Stomach (tissue), 9 donors: ENCODE measurements around the gene JAK2. TPM values are rescaled to one million over a fixed set of nuclear protein-coding genes. Genes with fewer than 3 reads are reported as not detected.

ENCODE experiments used
- DNase-seq, 2 donors: peaks; one replicate each; pipeline versions ENCODE4 v3.0.0 to v3.0.0-alpha.2; 2013 to 2019
- H3K27ac ChIP-seq, 5 donors: fragments of 200-600 bp in 4 of 5; sonication (generic) in 4 of 5; one replicate each; pipeline ENCODE4 v1.5.1; 2013 to 2019; ENCODE audit warnings: mild to moderate bottlenecking in 1 of 5, moderate library complexity in 1 of 5
- H3K27me3 ChIP-seq, 3 donors: fragments of 200-600 bp; sonication (generic); one replicate each; pipeline ENCODE4 v1.5.1; 2017 to 2019; ENCODE audit warnings: mixed run types in 1 of 3
- H3K36me3 ChIP-seq, 4 donors: fragments of 200-600 bp; sonication (generic); 1 replicate in 3 of 4; 2 replicates in 1 of 4; pipeline ENCODE4 v1.5.1; 2016 to 2019
- H3K4me1 ChIP-seq, 4 donors: fragments of 200-600 bp; sonication (generic); one replicate each; pipeline ENCODE4 v1.5.1; 2016 to 2019
- H3K4me3 ChIP-seq, 4 donors: fragments of 200-600 bp; sonication (generic) in 3 of 4; one replicate each; pipeline ENCODE4 v1.5.1; 2016 to 2019; ENCODE audit warnings: mild to moderate bottlenecking in 1 of 4
- H3K9me3 ChIP-seq, 4 donors: fragments of 200-600 bp; sonication (generic); one replicate each; pipeline ENCODE4 v1.5.1; 2016 to 2019
- CTCF ChIP-seq, 7 experiments: fragments of 450-650 bp in 4 of 7; fragments of 200-600 bp in 3 of 7; sonication (generic) in 3 of 7; IDR thresholded peaks; one replicate each; pipeline ENCODE4 v1.5.1; 2016 to 2019; ENCODE audit warnings: antibody characterized with exemption in 7 of 7, control low read depth in 2 of 7, mild to moderate bottlenecking in 1 of 7
- EP300 ChIP-seq: sonication (generic); formaldehyde crosslinking; IDR thresholded peaks from one replicate; pipeline ENCODE4 v1.6.1; 2017; ENCODE audit warnings: antibody characterized with exemption
- POLR2A ChIP-seq, 4 donors: fragments of 450-650 bp; IDR thresholded peaks; one replicate each; pipeline ENCODE4 v1.6.1; 2016; ENCODE audit warnings: antibody characterized with exemption in 4 of 4, control low read depth in 2 of 4, mild to moderate bottlenecking in 1 of 4, moderate library complexity in 1 of 4
- POLR2AphosphoS5 ChIP-seq, 3 donors: sonication (generic); formaldehyde crosslinking; IDR thresholded peaks; one replicate each; pipeline ENCODE4 v1.6.1; 2016; ENCODE audit warnings: antibody characterized with exemption in 3 of 3
- WGBS, 5 donors: extraction: QIAGEN DNeasy Blood & Tissue Kit in 3 of 5; methylation state at CpG; one replicate each; pipeline versions ENCODE4 v1.1.5 to v1.1.7; 2013 to 2018; 5-methylcytosine and 5-hydroxymethylcytosine counted together
- intact Hi-C: fragments of 100-400 bp; cut with DNase I; formaldehyde crosslinking; loops from one replicate; pipeline ENCODE4 v1.15.1; 2023; ENCODE audit warnings: low total_unique reads
- polyA plus RNA-seq, 3 donors: library from polyadenylated mRNA; stranded (reverse); fragments of 200-250 nt; gene quantifications; one replicate each; pipeline ENCODE4 v1.2.3, GENCODE V29; 2013
- total RNA-seq, 5 donors: library from RNA; depleted of rRNA; stranded (reverse); fragments of >200 nt; gene quantifications; one replicate each; pipeline versions ENCODE4 v1.1.0 to v1.2.3, GENCODE V29; 2014 to 2016
- donor health status: healthy with polysubstance abuse.
- donor health status: Bipolar disorder and iron deficiency.
- donor health status: healthy.

Gene JAK2
- total and polyA plus RNA-seq, 8 donors = 3.9 to 58.6 (median 26.0) TPM

GRCh38 chr9:4946937-4947336 lies 38.1 kb upstream of the JAK2 start:
- TF ChIP-seq EP300 (no peak), POLR2A (IDR thresholded peaks at IDR 0.05) (no peak), CTCF (IDR thresholded peaks at IDR 0.05) (no peak), POLR2AphosphoS5 (IDR thresholded peaks at IDR 0.05) (no peak)
- 85 to 96% (median 88%) methylated on average over 1 of the region's 1 CpG for WGBS, 5 donors
- H3K4me1 ChIP-seq = peaks cover 4 to 14% (median 8%) of the 10 kb centered on the region in 4 donors
- no peak for DNase-seq
- no peaks in the 10 kb centered on the region for H3K9me3 ChIP-seq
- no peak overlapping the region for H3K4me3 ChIP-seq
- no peaks in the 10 kb centered on the region for H3K36me3 ChIP-seq
- intact Hi-C loops = no loop called here
- H3K27ac ChIP-seq = no peak overlapping the region
- no peaks in the 10 kb centered on the region for H3K27me3 ChIP-seq

- WGBS, 5 donors = 87 to 93% (median 93%) methylated on average over 2 of the region's 2 CpGs
- Histone ChIP-seq H3K4me3 (no peak overlapping the region), H3K27ac (no peak overlapping the region), H3K27me3 (no peaks in the 10 kb centered on the region), H3K9me3 (peaks cover 0 to 8% (median 0%) of the 10 kb centered on the region in 4 donors), H3K36me3 (no peaks in the 10 kb centered on the region), H3K4me1 (no peaks in the 10 kb centered on the region)
- intact Hi-C loops = no loop called here
- DNase-seq = no peak
- TF ChIP-seq POLR2AphosphoS5 (IDR thresholded peaks at IDR 0.05) (no peak), POLR2A (IDR thresholded peaks at IDR 0.05) (no peak), EP300 (no peak), CTCF (IDR thresholded peaks at IDR 0.05) (no peak)
Measured at GRCh38 chr9:4955836-4956235, 29.2 kb upstream of the JAK2 start.

- H3K27me3 ChIP-seq = no peaks in the 10 kb centered on the region
- WGBS, 5 donors = 85 to 93% (median 92%) methylated on average over 3 of the region's 3 CpGs
- no peak overlapping the region for H3K4me3 ChIP-seq
- H3K36me3 ChIP-seq = no peaks in the 10 kb centered on the region
- H3K27ac ChIP-seq = no peak overlapping the region
- no peak for DNase-seq
- TF ChIP-seq CTCF (IDR thresholded peaks at IDR 0.05) = no peak
- no peak for TF ChIP-seq POLR2A (IDR thresholded peaks at IDR 0.05)
- TF ChIP-seq EP300 = no peak
- TF ChIP-seq POLR2AphosphoS5 (IDR thresholded peaks at IDR 0.05) = no peak
- intact Hi-C loops = no loop called here
- H3K4me1 ChIP-seq = no peaks in the 10 kb centered on the region
- no peaks in the 10 kb centered on the region for H3K9me3 ChIP-seq
Measured at GRCh38 chr9:4959031-4959430, 26.0 kb upstream of the JAK2 start.

- TF ChIP-seq POLR2AphosphoS5 (IDR thresholded peaks at IDR 0.05) = no peak
- Histone ChIP-seq H3K27me3 (no peaks in the 10 kb centered on the region), H3K9me3 (no peaks in the 10 kb centered on the region), H3K4me1 (no peaks in the 10 kb centered on the region), H3K36me3 (no peaks in the 10 kb centered on the region), H3K4me3 (no peak overlapping the region), H3K27ac (no peak overlapping the region)
- intact Hi-C loops = no loop called here
- DNase-seq = no peak
- WGBS, 5 donors = 53 to 67% (median 61%) methylated on average over 2 of the region's 2 CpGs
Measured at GRCh38 chr9:4962085-4962484, 23.0 kb upstream of the JAK2 start.

- Histone ChIP-seq H3K27ac (no peak overlapping the region), H3K27me3 (no peaks in the 10 kb centered on the region), H3K9me3 (no peaks in the 10 kb centered on the region), H3K4me3 (no peak overlapping the region), H3K36me3 (no peaks in the 10 kb centered on the region), H3K4me1 (no peaks in the 10 kb centered on the region)
- no peak for TF ChIP-seq POLR2AphosphoS5 (IDR thresholded peaks at IDR 0.05)
- no peak for TF ChIP-seq EP300
- TF ChIP-seq POLR2A (IDR thresholded peaks at IDR 0.05) = no peak
- no peak for TF ChIP-seq CTCF (IDR thresholded peaks at IDR 0.05)
- no peak for DNase-seq
- intact Hi-C loops = no loop called here
Measured at GRCh38 chr9:4964540-4964939, 20.5 kb upstream of the JAK2 start.
